OCI-LY1 (cell line): ENCODE results near the gene TNF.

Experiments
- EZH2 ChIP-seq: fragments of 200-600 bp; sonication (generic), shearing (Covaris generic); IDR thresholded peaks from 2 replicates; pipeline ENCODE4 v1.8.0; 2017; ENCODE audit warnings: borderline replicate concordance, mixed run types, mild to moderate bottlenecking, antibody characterized with exemption, low read length, moderate library complexity, mixed read lengths
- TF ChIP-seq, protein P1 (sequence below): fragments of 200-600 bp; sonication (generic), shearing (Covaris generic); IDR thresholded peaks from 2 replicates; pipeline ENCODE4 v1.5.1; 2017; ENCODE audit warnings: mild to moderate bottlenecking, antibody characterized with exemption, low read length, moderate library complexity, mixed read lengths

DNA sequence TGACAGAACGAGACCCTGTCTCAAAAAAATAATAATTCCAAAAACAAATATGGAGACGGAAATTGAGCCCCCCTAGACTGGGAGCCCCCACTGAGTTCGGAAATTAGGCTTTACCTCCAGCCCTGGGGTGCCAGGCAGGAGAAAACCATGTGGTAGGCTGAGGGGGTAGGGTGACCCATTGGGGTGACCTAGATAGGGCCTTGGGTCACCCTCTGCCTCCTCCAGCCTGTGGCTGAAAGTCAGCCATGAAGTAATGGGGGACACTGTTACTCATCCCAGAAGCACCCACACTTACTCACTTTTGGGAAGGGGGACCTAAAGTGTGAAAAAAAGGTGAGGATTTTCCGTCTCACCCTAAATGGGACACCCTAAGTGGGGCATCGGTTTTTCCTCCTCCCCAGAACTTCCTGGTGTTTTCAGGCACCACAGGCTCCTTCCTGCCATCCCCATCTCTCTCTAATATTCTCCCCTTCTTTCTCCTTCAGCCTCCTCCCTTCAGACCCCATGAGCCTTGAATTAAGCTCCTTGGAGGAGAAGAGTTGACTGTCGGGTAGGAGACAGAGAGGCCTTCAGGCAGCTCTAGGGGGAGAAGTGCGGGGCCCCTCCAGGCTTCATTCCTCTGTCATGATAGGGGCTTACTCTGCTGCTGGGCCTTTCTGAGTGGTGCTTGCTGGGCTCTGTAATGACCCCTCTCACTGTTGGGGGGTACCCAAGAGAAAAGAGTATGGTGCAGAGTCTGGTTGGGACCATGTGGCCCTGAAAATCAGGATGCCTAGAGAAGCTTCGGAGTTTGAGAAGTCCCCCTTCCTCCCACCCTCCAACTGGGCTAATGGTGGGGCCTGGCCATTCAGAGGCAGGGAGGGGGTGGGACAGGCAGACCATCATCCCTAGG lies 4.4 kb downstream of the TNF start:
- TF ChIP-seq, protein P1, sequence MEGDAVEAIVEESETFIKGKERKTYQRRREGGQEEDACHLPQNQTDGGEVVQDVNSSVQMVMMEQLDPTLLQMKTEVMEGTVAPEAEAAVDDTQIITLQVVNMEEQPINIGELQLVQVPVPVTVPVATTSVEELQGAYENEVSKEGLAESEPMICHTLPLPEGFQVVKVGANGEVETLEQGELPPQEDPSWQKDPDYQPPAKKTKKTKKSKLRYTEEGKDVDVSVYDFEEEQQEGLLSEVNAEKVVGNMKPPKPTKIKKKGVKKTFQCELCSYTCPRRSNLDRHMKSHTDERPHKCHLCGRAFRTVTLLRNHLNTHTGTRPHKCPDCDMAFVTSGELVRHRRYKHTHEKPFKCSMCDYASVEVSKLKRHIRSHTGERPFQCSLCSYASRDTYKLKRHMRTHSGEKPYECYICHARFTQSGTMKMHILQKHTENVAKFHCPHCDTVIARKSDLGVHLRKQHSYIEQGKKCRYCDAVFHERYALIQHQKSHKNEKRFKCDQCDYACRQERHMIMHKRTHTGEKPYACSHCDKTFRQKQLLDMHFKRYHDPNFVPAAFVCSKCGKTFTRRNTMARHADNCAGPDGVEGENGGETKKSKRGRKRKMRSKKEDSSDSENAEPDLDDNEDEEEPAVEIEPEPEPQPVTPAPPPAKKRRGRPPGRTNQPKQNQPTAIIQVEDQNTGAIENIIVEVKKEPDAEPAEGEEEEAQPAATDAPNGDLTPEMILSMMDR, result no peak
- TF ChIP-seq EZH2, result no peak
